Thoracic aorta (tissue), 2 donors: ENCODE measurements around the gene TMEM38B. TPM values are rescaled to one million over a fixed set of nuclear protein-coding genes. Genes with fewer than 3 reads are reported as not detected.

Experiments used
- ATAC-seq: fragments of 150-250 bp; one replicate; pipeline ENCODE4 v1.8.0; 2017; ENCODE audit warnings: low read depth; ENCODE audit not compliant: insufficient number of reproducible peaks, low FRiP score
- DNase-seq: peaks from one replicate; pipeline ENCODE4 v3.0.0-alpha.2; 2020; ENCODE audit warnings: low spot score
- H3K27ac ChIP-seq, 2 donors: fragments of 200-600 bp; sonication (generic); 1 replicate in 1 of 2; 2 replicates in 1 of 2; pipeline ENCODE4 v1.5.1; 2016; ENCODE audit warnings: mild to moderate bottlenecking in 2 of 2, moderate library complexity in 2 of 2
- H3K27me3 ChIP-seq: fragments of 200-600 bp; sonication (generic); replicated peaks from 2 replicates; pipeline ENCODE4 v1.6.0; 2016; ENCODE audit warnings: mild to moderate bottlenecking; ENCODE audit not compliant: insufficient read depth
- H3K36me3 ChIP-seq: fragments of 200-600 bp; sonication (generic); one replicate; pipeline ENCODE4 v1.5.1; 2016
- H3K4me1 ChIP-seq, 2 donors: fragments of 200-600 bp; sonication (generic); 1 replicate in 1 of 2; 2 replicates in 1 of 2; pipeline versions ENCODE4 v1.5.1 to v1.6.0; 2016; ENCODE audit warnings: low read depth in 2 of 2, mild to moderate bottlenecking in 1 of 2; ENCODE audit not compliant: control insufficient read depth in 1 of 2
- H3K4me3 ChIP-seq: fragments of 200-600 bp; sonication (generic); 2 replicates; pipeline ENCODE4 v1.5.1; 2016; ENCODE audit warnings: mild to moderate bottlenecking
- H3K9me3 ChIP-seq: fragments of 200-600 bp; sonication (generic); 2 replicates; pipeline ENCODE4 v1.5.1; 2016
- CTCF ChIP-seq: fragments of 200-600 bp; sonication (generic); IDR thresholded peaks from one replicate; pipeline ENCODE4 v1.5.1; 2019; ENCODE audit warnings: antibody characterized with exemption
- total RNA-seq, 2 donors: library from RNA; depleted of rRNA; stranded (reverse); fragments of >200 nt; gene quantifications; one replicate each; pipeline versions ENCODE4 v1.1.0 to v1.2.3, GENCODE V29; 2016

TMEM38B gene
- total RNA-seq, 2 donors from 2014 or later = 6.1 to 6.6 TPM

DNA sequence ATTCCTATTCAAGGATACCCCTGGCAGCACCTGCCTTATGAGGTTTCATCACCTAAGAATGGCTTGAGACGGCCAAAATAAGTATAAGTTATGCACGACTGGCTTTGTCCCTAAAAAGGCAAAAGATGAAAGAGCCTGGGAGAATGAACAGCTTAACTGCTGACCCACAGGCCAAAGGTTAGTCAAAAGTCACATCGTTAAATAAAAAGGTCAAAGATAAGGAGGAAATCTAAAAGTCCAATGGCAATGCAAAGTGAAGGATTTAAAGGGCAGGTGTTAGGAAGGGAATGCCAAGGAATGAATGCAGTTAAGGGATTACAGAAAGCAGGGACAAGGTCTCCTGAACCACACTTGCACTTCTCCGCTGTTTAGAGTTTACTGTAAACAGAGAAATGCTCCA is 26.5 kb upstream of the TMEM38B start:
- Histone ChIP-seq H3K4me1 (no peaks in the 10 kb centered on the region), H3K27me3 (no peaks in the 10 kb centered on the region), H3K36me3 (no peaks in the 10 kb centered on the region), H3K9me3 (no peaks in the 10 kb centered on the region), H3K4me3 (no peak overlapping the region), H3K27ac (no peak overlapping the region)
- ATAC-seq (no peak), DNase-seq (no peak)
- no peak for TF ChIP-seq CTCF

DNA sequence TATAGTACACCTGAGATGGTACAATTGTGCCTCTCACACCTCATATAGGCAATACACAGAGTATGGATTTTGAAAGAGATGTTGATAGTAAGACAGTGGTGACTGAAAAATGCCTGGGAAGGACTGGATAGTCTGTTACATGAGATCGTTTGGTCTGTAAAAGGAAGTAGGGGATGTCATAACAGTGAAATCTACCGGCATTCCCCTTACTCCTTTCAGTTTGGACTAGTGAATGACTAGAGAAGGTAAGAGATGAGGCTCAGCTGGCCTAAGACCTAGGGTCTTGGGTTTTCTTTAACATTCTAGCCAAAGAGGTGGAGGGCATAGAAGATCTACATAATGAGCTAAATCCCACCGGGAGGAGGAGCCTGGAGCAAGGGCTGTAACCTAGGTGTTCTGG is 24.0 kb upstream of the TMEM38B start:
- no peak overlapping the region for H3K27ac ChIP-seq
- DNase-seq (no peak), ATAC-seq (no peak)
- H3K4me3 ChIP-seq = no peak overlapping the region
- H3K9me3 ChIP-seq = no peaks in the 10 kb centered on the region
- no peak for TF ChIP-seq CTCF
- H3K27me3 ChIP-seq = no peaks in the 10 kb centered on the region
- no peaks in the 10 kb centered on the region for H3K4me1 ChIP-seq
- no peaks in the 10 kb centered on the region for H3K36me3 ChIP-seq

DNA sequence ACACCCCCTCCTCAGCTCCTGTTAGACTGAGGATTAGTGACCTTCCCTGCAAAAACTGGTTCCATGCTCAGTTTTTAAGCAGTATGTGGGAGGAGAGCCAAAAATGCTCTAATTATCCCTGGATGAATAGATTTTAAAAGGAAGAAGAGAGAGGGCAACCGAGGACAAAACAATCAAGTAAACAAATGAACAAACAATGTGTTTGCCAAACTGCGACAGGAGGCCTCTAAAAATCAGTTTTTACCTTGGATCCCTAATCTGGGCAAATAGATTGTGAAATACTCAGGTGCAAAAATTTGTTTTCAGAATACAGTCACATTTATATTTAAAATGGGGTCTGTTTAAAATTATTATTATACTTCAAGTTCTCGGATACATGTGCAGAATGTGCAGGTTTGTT is 23.6 kb upstream of the TMEM38B start:
- no peaks in the 10 kb centered on the region for H3K36me3 ChIP-seq
- no peak overlapping the region for H3K4me3 ChIP-seq
- DNase-seq = no peak
- ATAC-seq = no peak
- H3K9me3 ChIP-seq = no peaks in the 10 kb centered on the region
- H3K27me3 ChIP-seq = no peaks in the 10 kb centered on the region
- H3K4me1 ChIP-seq = no peaks in the 10 kb centered on the region
- TF ChIP-seq CTCF = no peak
- H3K27ac ChIP-seq = no peak overlapping the region

DNA sequence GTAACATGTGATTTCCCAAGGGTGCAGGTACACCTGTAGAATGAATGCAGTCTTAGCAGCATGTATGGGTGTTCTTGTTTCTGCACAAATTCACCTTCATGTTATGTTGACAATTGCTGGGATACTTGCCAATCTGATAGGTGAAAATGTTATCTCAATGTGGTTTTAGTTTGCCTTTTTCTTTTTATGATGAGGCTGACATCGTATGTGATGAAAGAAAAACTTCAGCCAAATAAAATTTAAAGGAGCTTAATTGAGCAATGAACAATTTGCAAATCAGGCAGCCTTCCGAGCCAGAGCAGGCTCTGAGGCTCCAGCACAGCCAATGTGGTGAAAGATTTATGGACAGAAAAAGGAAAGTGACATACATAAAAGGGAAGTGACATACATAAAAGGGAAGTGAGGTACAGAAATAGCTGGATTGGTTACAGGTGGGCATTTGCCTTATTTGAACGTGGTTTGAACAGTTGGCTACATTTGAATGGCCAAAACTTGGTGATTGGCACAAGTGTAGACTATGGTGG is 21.6 kb upstream of the TMEM38B start:
- no peaks in the 10 kb centered on the region for H3K36me3 ChIP-seq
- no peak overlapping the region for H3K27ac ChIP-seq
- H3K9me3 ChIP-seq = no peaks in the 10 kb centered on the region
- H3K4me3 ChIP-seq = no peak overlapping the region
- ATAC-seq (no peak), DNase-seq (no peak)
- H3K27me3 ChIP-seq = no peaks in the 10 kb centered on the region
- no peak for TF ChIP-seq CTCF
- no peaks in the 10 kb centered on the region for H3K4me1 ChIP-seq

- TF ChIP-seq CTCF = no peak
Observed at GRCh38 chr9:105673850-105674387, 20.4 kb upstream of the TMEM38B start.

More at GRCh38 chr9:105673850-105674387, 20.4 kb upstream of the TMEM38B start:
- DNase-seq (no peak), ATAC-seq (no peak)
- Histone ChIP-seq H3K4me1 (no peaks in the 10 kb centered on the region), H3K27me3 (no peaks in the 10 kb centered on the region), H3K4me3 (no peak overlapping the region), H3K36me3 (no peaks in the 10 kb centered on the region), H3K27ac (no peak overlapping the region), H3K9me3 (no peaks in the 10 kb centered on the region)
